CD4-positive, alpha-beta T cell (primary cell): ENCODE results near the gene NT5DC2. TPM values are rescaled to one million over a fixed set of nuclear protein-coding genes. Genes with fewer than 3 reads are reported as not detected.

ENCODE experiments used
- ATAC-seq: fragments of 200-7000 bp; cut with Tn5 transposase; one replicate; pipeline ENCODE4 v1.10.0; 2022; ENCODE audit warnings: mild to moderate bottlenecking; ENCODE audit not compliant: poor library complexity
- CTCF ChIA-PET: fragments of 350-600 bp; sonication (Branson Sonifier 250); formaldehyde crosslinking; loops from one replicate; lab custom pipeline; 2021; ENCODE audit warnings: antibody characterized with exemption, inconsistent platforms; lab: Charles Lee
- POLR2A ChIA-PET: fragments of 350-600 bp; sonication (Branson Sonifier 250); formaldehyde crosslinking; loops from one replicate; lab custom pipeline; 2021; ENCODE audit warnings: antibody characterized with exemption, inconsistent platforms; lab: Charles Lee
- DNase-seq, 14 experiments: peaks; one replicate each; pipeline ENCODE4 v3.0.0-alpha.2; 2013 to 2020; ENCODE audit warnings: mixed read lengths in 2 of 14
- H3K27ac ChIP-seq, 2 donors: one replicate each; pipeline versions ENCODE4 v1.5.1 to v1.7.0; 2013; ENCODE audit warnings: low read length in 2 of 2, low read depth in 1 of 2, mild to moderate bottlenecking in 1 of 2
- H3K27me3 ChIP-seq, 2 experiments: 1 replicate in 1 of 2; 2 replicates in 1 of 2; pipeline versions ENCODE4 v1.6.1 to v1.7.0; 2013; ENCODE audit warnings: low read length in 2 of 2, control low read depth in 1 of 2, mild to moderate bottlenecking in 1 of 2, moderate library complexity in 1 of 2; ENCODE audit not compliant: insufficient read depth in 2 of 2, control insufficient read depth in 1 of 2
- H3K36me3 ChIP-seq: one replicate; pipeline ENCODE4 v1.6.1; 2013; ENCODE audit warnings: low read length, control low read depth; ENCODE audit not compliant: insufficient read depth
- H3K4me1 ChIP-seq: one replicate; pipeline ENCODE4 v1.6.1; 2013; ENCODE audit warnings: low read length, control low read depth; ENCODE audit not compliant: insufficient read depth
- H3K4me3 ChIP-seq: one replicate; pipeline ENCODE4 v1.5.1; 2013; ENCODE audit warnings: mild to moderate bottlenecking, low read length, moderate library complexity
- H3K9me3 ChIP-seq, 2 experiments: 1 replicate in 1 of 2; 2 replicates in 1 of 2; pipeline versions ENCODE4 v1.6.1 to v1.7.0; 2013; ENCODE audit warnings: low read length in 2 of 2, mild to moderate bottlenecking in 2 of 2, control low read depth in 1 of 2, moderate library complexity in 1 of 2; ENCODE audit not compliant: control insufficient read depth in 1 of 2, insufficient read depth in 1 of 2
- H3K27ac Mint-ChIP-seq: one replicate; pipeline ENCODE4 v1.8.0; 2020; ENCODE audit warnings: mixed read lengths
- H3K27me3 Mint-ChIP-seq: one replicate; pipeline ENCODE4 v1.8.0; 2021; ENCODE audit warnings: mixed read lengths
- H3K36me3 Mint-ChIP-seq: one replicate; pipeline ENCODE4 v1.8.0; 2021; ENCODE audit warnings: low read depth, mixed read lengths
- H3K4me1 Mint-ChIP-seq: one replicate; pipeline ENCODE4 v1.8.0; 2021; ENCODE audit warnings: low read depth, mixed read lengths
- H3K4me3 Mint-ChIP-seq: one replicate; pipeline ENCODE4 v1.8.0; 2020; ENCODE audit warnings: mild to moderate bottlenecking, mixed read lengths
- H3K9me3 Mint-ChIP-seq: one replicate; pipeline ENCODE4 v1.8.0; 2020; ENCODE audit warnings: mixed read lengths
- intact Hi-C, 2 experiments: fragments of 100-400 bp; cut with DNase I in 1 of 2; cut with micrococcal nuclease in 1 of 2; formaldehyde crosslinking; loops; one replicate each; pipeline versions ENCODE4 v1.15.1 to v1.9.0; 2023 to 2025; cut with DNase I, micrococcal nuclease
- total RNA-seq, 174 experiments: library from RNA in 2 of 174; stranded (reverse) in 2 of 174; gene quantifications; one replicate each; pipeline ENCODE4 v1.2.3 and lab custom pipeline; 2021 to 2026
- TF ChIP-seq, protein P1 (sequence below): fragments of 200-600 bp; IDR thresholded peaks from one replicate; pipeline ENCODE4 v1.8.0; 2022; ENCODE audit warnings: antibody characterized with exemption, mild to moderate bottlenecking

Gene NT5DC2
- total RNA-seq, 2 experiments from 2014 or later: 2.5 to 4.2 TPM

DNA sequence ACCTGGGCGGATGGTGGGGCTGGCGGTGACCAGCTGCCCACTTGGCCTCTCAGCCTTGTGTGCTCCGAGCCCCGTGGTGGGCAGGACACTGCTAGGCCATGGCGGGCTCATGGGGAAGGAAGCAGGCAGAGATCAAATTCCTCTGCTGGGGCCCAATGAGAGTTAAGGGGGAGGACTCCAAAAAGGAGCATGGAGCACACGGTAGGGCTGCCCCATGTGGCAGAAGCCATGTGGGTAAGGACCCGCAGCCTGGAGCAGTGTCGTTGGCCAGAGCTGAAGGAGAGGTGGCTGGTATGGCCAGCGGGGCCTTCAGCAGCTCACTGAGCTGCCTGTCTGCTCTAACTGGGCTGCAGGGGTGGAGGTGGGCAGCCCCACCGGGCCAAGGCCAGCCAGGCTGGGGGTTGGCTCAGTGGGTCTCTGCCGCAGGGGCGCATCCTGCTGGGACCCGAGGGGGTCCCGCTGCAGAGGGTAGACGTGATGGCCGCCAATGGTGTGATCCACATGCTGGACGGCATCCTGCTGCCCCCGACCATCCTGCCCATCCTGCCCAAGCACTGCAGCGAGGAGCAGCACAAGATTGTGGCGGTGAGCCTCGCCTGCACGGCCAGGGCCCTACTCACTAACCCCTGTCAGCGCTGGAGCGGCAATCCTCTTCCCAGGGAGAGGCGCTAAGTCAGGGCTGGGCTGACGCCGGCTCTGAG is 27.2 kb downstream of the NT5DC2 start:
- ATAC-seq: no peak
- no peaks in the 10 kb centered on the region for H3K4me1 ChIP-seq
- Mint-ChIP-seq H3K36me3 (no peaks in the 10 kb centered on the region), H3K4me1 (no peaks in the 10 kb centered on the region), H3K27me3 (no peaks in the 10 kb centered on the region), H3K4me3 (no peak overlapping the region), H3K9me3 (no peaks in the 10 kb centered on the region), H3K27ac (no peak overlapping the region)
- H3K4me3 ChIP-seq: no peak overlapping the region
- CTCF ChIA-PET: no interaction called here
- intact Hi-C loops: no loop called here
- TF ChIP-seq, protein P1, sequence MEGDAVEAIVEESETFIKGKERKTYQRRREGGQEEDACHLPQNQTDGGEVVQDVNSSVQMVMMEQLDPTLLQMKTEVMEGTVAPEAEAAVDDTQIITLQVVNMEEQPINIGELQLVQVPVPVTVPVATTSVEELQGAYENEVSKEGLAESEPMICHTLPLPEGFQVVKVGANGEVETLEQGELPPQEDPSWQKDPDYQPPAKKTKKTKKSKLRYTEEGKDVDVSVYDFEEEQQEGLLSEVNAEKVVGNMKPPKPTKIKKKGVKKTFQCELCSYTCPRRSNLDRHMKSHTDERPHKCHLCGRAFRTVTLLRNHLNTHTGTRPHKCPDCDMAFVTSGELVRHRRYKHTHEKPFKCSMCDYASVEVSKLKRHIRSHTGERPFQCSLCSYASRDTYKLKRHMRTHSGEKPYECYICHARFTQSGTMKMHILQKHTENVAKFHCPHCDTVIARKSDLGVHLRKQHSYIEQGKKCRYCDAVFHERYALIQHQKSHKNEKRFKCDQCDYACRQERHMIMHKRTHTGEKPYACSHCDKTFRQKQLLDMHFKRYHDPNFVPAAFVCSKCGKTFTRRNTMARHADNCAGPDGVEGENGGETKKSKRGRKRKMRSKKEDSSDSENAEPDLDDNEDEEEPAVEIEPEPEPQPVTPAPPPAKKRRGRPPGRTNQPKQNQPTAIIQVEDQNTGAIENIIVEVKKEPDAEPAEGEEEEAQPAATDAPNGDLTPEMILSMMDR: no peak
- H3K27ac ChIP-seq: no peak overlapping the region
- no peaks in the 10 kb centered on the region for H3K36me3 ChIP-seq
- H3K9me3 ChIP-seq: no peaks in the 10 kb centered on the region
- POLR2A ChIA-PET: no interaction called here
- no peaks in the 10 kb centered on the region for H3K27me3 ChIP-seq
- DNase-seq: no peak

DNA sequence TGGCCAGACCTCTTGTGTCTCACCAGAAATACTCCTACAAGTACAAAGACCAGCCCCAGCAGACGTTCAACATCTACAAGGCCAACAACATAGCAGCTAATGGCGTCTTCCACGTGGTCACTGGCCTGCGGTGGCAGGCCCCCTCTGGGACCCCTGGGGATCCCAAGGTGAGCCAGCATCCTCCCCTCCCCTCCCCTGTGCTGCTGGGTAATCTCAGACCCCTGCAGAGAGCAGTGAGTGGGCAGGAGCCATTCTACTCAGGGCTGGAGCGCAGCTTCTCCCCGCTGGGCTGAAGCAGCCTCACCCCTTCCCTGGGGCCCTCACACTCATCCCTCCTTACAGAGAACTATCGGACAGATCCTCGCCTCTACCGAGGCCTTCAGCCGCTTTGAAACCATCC is 28.7 kb downstream of the NT5DC2 start:
- Mint-ChIP-seq H3K27me3 (no peaks in the 10 kb centered on the region), H3K4me1 (no peaks in the 10 kb centered on the region), H3K4me3 (no peak overlapping the region), H3K27ac (no peak overlapping the region), H3K36me3 (no peaks in the 10 kb centered on the region), H3K9me3 (no peaks in the 10 kb centered on the region)
- ChIA-PET POLR2A (no interaction called here), CTCF (no interaction called here)
- TF ChIP-seq, protein P1: no peak
- no peaks in the 10 kb centered on the region for H3K4me1 ChIP-seq
- intact Hi-C loops: no loop called here
- ATAC-seq: no peak
- H3K27ac ChIP-seq: no peak overlapping the region
- no peak overlapping the region for H3K4me3 ChIP-seq
- no peaks in the 10 kb centered on the region for H3K36me3 ChIP-seq
- no peaks in the 10 kb centered on the region for H3K27me3 ChIP-seq
- DNase-seq: no peak
- H3K9me3 ChIP-seq: no peaks in the 10 kb centered on the region

DNA sequence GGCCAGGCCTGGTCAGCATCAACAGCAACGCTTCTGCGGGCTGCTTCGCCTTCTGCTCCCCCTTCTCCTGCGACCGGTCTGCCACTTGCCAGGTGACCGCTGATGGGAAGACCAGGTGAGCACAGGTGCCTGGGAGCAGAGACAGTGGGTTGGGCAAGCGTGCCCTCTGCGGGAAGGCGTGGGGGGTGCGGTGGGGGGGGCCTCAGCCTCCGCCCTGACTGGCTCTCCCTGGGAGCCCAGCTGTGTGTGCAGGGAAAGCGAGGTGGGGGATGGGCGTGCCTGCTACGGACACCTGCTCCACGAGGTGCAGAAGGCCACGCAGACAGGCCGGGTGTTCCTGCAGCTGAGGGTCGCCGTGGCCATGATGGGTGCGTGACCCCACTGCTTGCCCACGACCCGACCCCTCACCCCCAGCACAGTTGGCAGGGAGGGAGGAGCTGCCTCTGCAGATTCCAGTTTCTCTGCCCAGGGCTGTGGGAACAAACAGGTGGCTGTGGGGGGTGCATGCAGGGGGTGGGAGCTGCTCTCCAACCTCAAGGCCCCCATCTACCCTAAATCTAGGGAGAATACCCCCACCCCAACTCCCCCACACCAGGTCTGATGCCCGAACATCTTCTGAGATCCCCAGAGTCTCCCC is 29.8 kb downstream of the NT5DC2 start:
- Mint-ChIP-seq H3K4me1 (no peaks in the 10 kb centered on the region), H3K9me3 (no peaks in the 10 kb centered on the region), H3K27ac (no peak overlapping the region), H3K4me3 (no peak overlapping the region), H3K27me3 (no peaks in the 10 kb centered on the region), H3K36me3 (no peaks in the 10 kb centered on the region)
- intact Hi-C loops: no loop called here
- no peaks in the 10 kb centered on the region for H3K4me1 ChIP-seq
- no peak overlapping the region for H3K27ac ChIP-seq
- POLR2A ChIA-PET: no interaction called here
- no peaks in the 10 kb centered on the region for H3K27me3 ChIP-seq
- no peak overlapping the region for H3K4me3 ChIP-seq
- H3K9me3 ChIP-seq: no peaks in the 10 kb centered on the region
- no peak for ATAC-seq
- H3K36me3 ChIP-seq: no peaks in the 10 kb centered on the region
- no peak for DNase-seq
- TF ChIP-seq, protein P1: no peak
- CTCF ChIA-PET: no interaction called here
